Activated CD4-positive, CD25-positive, alpha-beta regulatory T cell treated with anti-CD3 and anti-CD28 coated beads, Interleukin-2, amount 50 U/mL, for 72 hours (primary cell): ENCODE results near the gene BRPF3.

Experiments
- DNase-seq: peaks from one replicate; pipeline ENCODE4 v3.0.0; 2021

The BRPF3 gene

DNA sequence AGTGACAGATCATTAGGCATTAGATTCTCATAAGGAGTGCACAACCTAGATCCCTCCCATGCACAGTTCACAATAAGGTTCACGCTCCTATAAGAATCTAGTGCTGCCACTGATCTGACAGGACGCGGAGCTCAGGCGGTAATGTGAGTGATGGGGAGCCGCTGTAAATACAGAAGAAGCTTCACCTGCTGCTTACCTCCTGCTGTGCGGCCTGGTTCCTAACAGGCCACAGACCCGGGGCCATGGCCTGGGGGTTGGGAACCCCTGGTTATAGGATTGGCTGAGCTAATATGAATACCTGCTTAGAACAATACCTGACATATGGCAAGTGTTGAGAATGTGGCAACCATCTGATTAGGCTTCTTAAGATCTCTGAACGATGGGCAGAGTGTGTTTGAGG, 75.7 kb downstream of the BRPF3 start:
- DNase-seq, result no peak

- DNase-seq, result no peak
Measured at GRCh38 chr6:36273067-36273466, 76.5 kb downstream of the BRPF3 start.

GRCh38 chr6:36273802-36274514, 77.4 kb downstream of the BRPF3 start:
- no peak for DNase-seq

GRCh38 chr6:36276581-36277536, 80.3 kb downstream of the BRPF3 start:
- no peak for DNase-seq

DNA sequence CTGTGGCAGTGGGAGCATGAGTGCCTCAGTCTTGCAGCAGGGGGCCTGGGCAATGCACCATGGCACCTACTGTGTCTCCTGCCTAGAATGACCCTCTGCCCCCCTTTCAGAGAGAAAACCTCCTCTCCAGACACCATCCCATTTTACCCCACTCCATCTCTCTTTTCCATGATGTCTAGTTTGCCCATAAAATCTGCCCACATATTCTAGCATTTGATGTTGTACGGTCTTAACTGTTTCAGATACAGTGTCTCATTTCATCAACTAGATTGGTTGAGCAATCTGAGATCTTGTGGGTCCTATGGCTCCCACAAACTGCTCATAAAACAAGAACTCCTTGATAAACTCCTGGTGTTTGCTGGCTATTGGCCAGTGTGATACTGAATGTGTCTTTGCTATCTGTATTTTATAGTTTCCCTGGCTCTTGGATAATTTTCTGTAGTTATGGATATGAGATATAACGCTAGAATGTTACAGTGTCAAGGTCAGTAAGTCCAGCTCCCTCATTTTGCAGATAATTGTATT, 81.5 kb downstream of the BRPF3 start:
- DNase-seq, result no peak

DNA sequence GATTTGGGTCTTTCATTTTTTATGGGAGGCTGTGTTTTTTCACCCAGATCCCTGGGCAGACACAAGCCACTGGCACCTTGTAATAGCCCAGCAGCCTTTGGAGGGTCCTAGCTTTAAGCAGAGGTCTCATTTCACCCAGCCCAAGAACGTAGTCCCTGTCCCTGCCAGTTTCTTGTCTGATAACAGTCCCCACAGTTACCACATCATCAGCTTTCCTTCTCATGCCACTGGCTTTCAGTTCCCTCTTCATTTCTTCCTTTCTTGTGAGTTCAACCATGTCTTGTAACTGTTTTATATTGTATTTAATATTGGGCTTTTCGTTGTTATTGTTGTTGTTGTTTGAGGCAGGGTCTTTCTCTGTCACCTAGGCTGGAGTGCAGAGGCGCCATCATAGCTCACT, 83.9 kb downstream of the BRPF3 start:
- no peak for DNase-seq

GRCh38 chr6:36280983-36281382, 84.4 kb downstream of the BRPF3 start:
- DNase-seq, result no peak
